H9 (cell line): Measurements from ENCODE around the gene DPP10. TPM values are rescaled to one million over a fixed set of nuclear protein-coding genes. Genes with fewer than 3 reads are reported as not detected.

ENCODE experiments used
- DNase-seq: peaks from one replicate; pipeline ENCODE4 v3.0.0-alpha.2; 2017
- H2AFZ ChIP-seq: one replicate; pipeline ENCODE4 v1.6.1; 2013; ENCODE audit warnings: mild to moderate bottlenecking, low read length, control low read depth, moderate library complexity
- H2AK5ac ChIP-seq: 2 replicates; pipeline ENCODE4 v1.6.1; 2013; ENCODE audit warnings: low read length, control low read depth, mixed read lengths; ENCODE audit not compliant: insufficient read length
- H2BK120ac ChIP-seq: one replicate; pipeline ENCODE4 v1.6.1; 2013; ENCODE audit warnings: low read depth, mild to moderate bottlenecking, low read length, control low read depth, inconsistent platforms; ENCODE audit not compliant: poor library complexity, severe bottlenecking
- H2BK12ac ChIP-seq: 2 replicates; pipeline ENCODE4 v1.6.1; 2013; ENCODE audit warnings: low read length, control low read depth, mixed read lengths, low read depth; ENCODE audit not compliant: insufficient read length
- H2BK15ac ChIP-seq: 2 replicates; pipeline ENCODE4 v1.6.1; 2013; ENCODE audit warnings: low read depth, low read length, control low read depth
- H2BK20ac ChIP-seq: one replicate; pipeline ENCODE4 v1.6.1; 2013; ENCODE audit warnings: low read depth, mild to moderate bottlenecking, low read length, control low read depth, inconsistent platforms; ENCODE audit not compliant: poor library complexity, severe bottlenecking
- H2BK5ac ChIP-seq: 2 replicates; pipeline ENCODE4 v1.6.1; 2013; ENCODE audit warnings: low read length, control low read depth, mixed read lengths; ENCODE audit not compliant: insufficient read length
- H3K14ac ChIP-seq: 2 replicates; pipeline ENCODE4 v1.6.1; 2013; ENCODE audit warnings: low read length, control low read depth; ENCODE audit not compliant: insufficient read depth
- H3K18ac ChIP-seq: 2 replicates; pipeline ENCODE4 v1.6.1; 2013; ENCODE audit warnings: low read depth, mild to moderate bottlenecking, mixed read lengths, low read length, control low read depth; ENCODE audit not compliant: insufficient read length
- H3K23ac ChIP-seq: 2 replicates; pipeline ENCODE4 v1.6.1; 2013; ENCODE audit warnings: low read length, control low read depth, mixed read lengths, low read depth; ENCODE audit not compliant: insufficient read length
- H3K23me2 ChIP-seq: 2 replicates; pipeline ENCODE4 v1.6.1; 2013; ENCODE audit warnings: low read depth, mild to moderate bottlenecking, mixed read lengths, low read length, control low read depth; ENCODE audit not compliant: insufficient read length, poor library complexity, severe bottlenecking
- H3K27ac ChIP-seq: 2 replicates; pipeline ENCODE4 v1.5.1; 2013; ENCODE audit warnings: low read length, control low read depth, mixed read lengths, low read depth; ENCODE audit not compliant: insufficient read length
- H3K27me3 ChIP-seq: 2 replicates; pipeline ENCODE4 v1.6.1; 2013; ENCODE audit warnings: low read length, control low read depth, inconsistent platforms; ENCODE audit not compliant: insufficient read depth
- H3K4ac ChIP-seq: 2 replicates; pipeline ENCODE4 v1.6.1; 2013; ENCODE audit warnings: low read depth, mild to moderate bottlenecking, control low read depth, inconsistent platforms, low read length, moderate library complexity
- H3K4me1 ChIP-seq: 2 replicates; pipeline ENCODE4 v1.6.1; 2013; ENCODE audit warnings: low read length, control low read depth, inconsistent platforms; ENCODE audit not compliant: insufficient read depth
- H3K4me2 ChIP-seq: 2 replicates; pipeline ENCODE4 v1.6.1; 2013; ENCODE audit warnings: low read length, control low read depth, mixed read lengths; ENCODE audit not compliant: insufficient read length, insufficient read depth
- H3K56ac ChIP-seq: 2 replicates; pipeline ENCODE4 v1.6.1; 2013; ENCODE audit warnings: low read depth, mild to moderate bottlenecking, mixed read lengths, low read length, control low read depth; ENCODE audit not compliant: insufficient read length
- H3K79me1 ChIP-seq: 2 replicates; pipeline ENCODE4 v1.6.1; 2013; ENCODE audit warnings: low read depth, mild to moderate bottlenecking, moderate library complexity, low read length, control low read depth, inconsistent platforms; ENCODE audit not compliant: insufficient read depth, poor library complexity, severe bottlenecking
- H3K79me2 ChIP-seq: 2 replicates; pipeline ENCODE4 v1.6.1; 2013; ENCODE audit warnings: low read length, control low read depth, inconsistent platforms; ENCODE audit not compliant: insufficient read depth
- H3K9ac ChIP-seq: 2 replicates; pipeline ENCODE4 v1.6.1; 2013; ENCODE audit warnings: low read length, control low read depth, mixed read lengths; ENCODE audit not compliant: insufficient read length; ENCODE audit errors: extremely low read depth
- H3K9me3 ChIP-seq: one replicate; pipeline ENCODE4 v1.6.1; 2013; ENCODE audit warnings: low read depth, low read length, inconsistent platforms; ENCODE audit not compliant: control insufficient read depth
- H3T11ph ChIP-seq: one replicate; pipeline ENCODE4 v1.6.1; 2013; ENCODE audit warnings: mild to moderate bottlenecking, low read length, control low read depth, inconsistent platforms
- H4K20me1 ChIP-seq: one replicate; pipeline ENCODE4 v1.6.1; 2013; ENCODE audit not compliant: control insufficient read depth, insufficient read length, insufficient read depth
- H4K5ac ChIP-seq: 2 replicates; pipeline ENCODE4 v1.6.1; 2013; ENCODE audit warnings: low read depth, mild to moderate bottlenecking, mixed read lengths, low read length, control low read depth; ENCODE audit not compliant: insufficient read length
- H4K8ac ChIP-seq: replicated peaks from 2 replicates; pipeline ENCODE4 v1.6.1; 2013; ENCODE audit warnings: low read length, control low read depth, mixed read lengths, low read depth; ENCODE audit not compliant: insufficient read length
- H4K91ac ChIP-seq: 2 replicates; pipeline ENCODE4 v1.6.1; 2013; ENCODE audit warnings: low read depth, mild to moderate bottlenecking, moderate library complexity, mixed read lengths, low read length, control low read depth; ENCODE audit not compliant: insufficient read length
- H3K27ac Mint-ChIP-seq, 3 experiments: 2 replicates in 2 of 3; 3 replicates in 1 of 3; pipeline ENCODE4 v1.8.0; 2020 to 2021; ENCODE audit warnings: mixed read lengths in 3 of 3, mild to moderate bottlenecking in 1 of 3, moderate library complexity in 1 of 3
- H3K27me3 Mint-ChIP-seq: 2 replicates; pipeline ENCODE4 v1.8.0; 2021; ENCODE audit warnings: low read depth, mild to moderate bottlenecking, moderate library complexity, mixed read lengths
- H3K36me3 Mint-ChIP-seq, 3 experiments: 2 replicates in 2 of 3; 3 replicates in 1 of 3; pipeline ENCODE4 v1.8.0; 2020 to 2021; ENCODE audit warnings: low read depth in 3 of 3, mixed read lengths in 3 of 3; ENCODE audit not compliant: insufficient read depth in 1 of 3
- H3K4me1 Mint-ChIP-seq, 2 experiments: 2 replicates each; pipeline ENCODE4 v1.8.0; 2020; ENCODE audit warnings: mixed read lengths in 2 of 2
- H3K4me3 Mint-ChIP-seq, 2 experiments: 2 replicates in 1 of 2; 3 replicates in 1 of 2; pipeline ENCODE4 v1.8.0; 2020 to 2021; ENCODE audit warnings: mild to moderate bottlenecking in 2 of 2, mixed read lengths in 2 of 2, moderate library complexity in 1 of 2
- H3K9me3 Mint-ChIP-seq, 2 experiments: 2 replicates in 1 of 2; 3 replicates in 1 of 2; pipeline ENCODE4 v1.8.0; 2020; ENCODE audit warnings: mild to moderate bottlenecking in 2 of 2, mixed read lengths in 2 of 2, moderate library complexity in 1 of 2
- WGBS: extraction: QIAGEN DNeasy Blood & Tissue Kit; methylation state at CpG from one replicate; pipeline ENCODE4 v1.1.7; 2013; ENCODE audit warnings: missing lambda C conversion rate, low lambda C conversion rate, mixed read lengths; ENCODE audit not compliant: insufficient read length; ENCODE audit errors: extremely low coverage; 5-methylcytosine and 5-hydroxymethylcytosine counted together
- total RNA-seq: library from RNA; stranded (reverse); gene quantifications from 2 replicates; pipeline ENCODE4 v1.2.1, GENCODE V29; 2021
- TF ChIP-seq, protein P1 (sequence below): fragments of 200-600 bp; sonication (generic); conservative IDR thresholded peaks from 3 replicates; pipeline ENCODE4 v1.8.0; 2021; ENCODE audit warnings: antibody characterized with exemption, mild to moderate bottlenecking

DPP10 gene
- total RNA-seq, 1 experiment from 2014 or later: 11.3 TPM

DNA sequence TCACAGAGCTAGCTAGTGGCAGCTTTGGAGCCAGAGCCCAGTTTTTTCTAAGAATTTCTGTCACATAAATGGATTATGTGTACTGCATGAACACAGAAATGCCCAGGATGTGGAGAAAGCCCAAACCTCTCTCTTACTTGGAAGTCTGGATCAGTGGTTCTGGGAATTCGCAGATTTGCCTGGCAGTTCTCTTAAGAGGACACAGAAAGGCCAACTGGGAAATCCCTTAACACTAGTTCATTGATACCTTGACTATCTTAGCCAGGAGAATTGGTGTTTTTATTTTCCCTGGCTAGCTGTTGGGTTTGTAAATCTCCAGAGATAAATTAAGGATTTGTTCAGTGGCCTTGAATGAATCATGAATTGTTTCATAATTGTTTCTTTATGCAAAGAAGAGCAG is 95.3 kb downstream of the DPP10 start:
- Mint-ChIP-seq H3K27ac (no peak overlapping the region), H3K4me3 (no peak overlapping the region), H3K27me3 (no peaks in the 10 kb centered on the region), H3K9me3 (no peaks in the 10 kb centered on the region), H3K4me1 (peaks cover 10% of the 10 kb centered on the region in 2 experiments; a peak in 3 of 4 replicates), H3K36me3 (no peaks in the 10 kb centered on the region)
- no peak overlapping the region for H3T11ph ChIP-seq
- H2AK5ac ChIP-seq: no peak overlapping the region
- no peak overlapping the region for H2BK5ac ChIP-seq
- no CpG with 5 or more reads among the region's 1 CpG for WGBS
- H2AFZ ChIP-seq: no peak overlapping the region
- no peak overlapping the region for H3K23ac ChIP-seq
- no peak overlapping the region for H3K56ac ChIP-seq
- H4K8ac ChIP-seq: no peak overlapping the region
- no peak overlapping the region for H4K91ac ChIP-seq
- H3K4ac ChIP-seq: no peak overlapping the region
- H3K79me2 ChIP-seq: no peaks in the 10 kb centered on the region
- H3K4me1 ChIP-seq: no peaks in the 10 kb centered on the region
- H2BK15ac ChIP-seq: no peak overlapping the region
- no peak overlapping the region for H3K18ac ChIP-seq
- no peak overlapping the region for H3K14ac ChIP-seq
- no peaks in the 10 kb centered on the region for H3K79me1 ChIP-seq
- H3K27me3 ChIP-seq: no peaks in the 10 kb centered on the region
- no peak overlapping the region for H3K9ac ChIP-seq
- no peak overlapping the region for H2BK12ac ChIP-seq
- H2BK20ac ChIP-seq: no peak overlapping the region
- DNase-seq: no peak
- no peak overlapping the region for H2BK120ac ChIP-seq
- H3K23me2 ChIP-seq: no peaks in the 10 kb centered on the region
- H3K27ac ChIP-seq: no peak overlapping the region
- no peak overlapping the region for H3K4me2 ChIP-seq
- H3K9me3 ChIP-seq: no peaks in the 10 kb centered on the region
- H4K20me1 ChIP-seq: no peaks in the 10 kb centered on the region
- no peak overlapping the region for H4K5ac ChIP-seq
- TF ChIP-seq, protein P1, sequence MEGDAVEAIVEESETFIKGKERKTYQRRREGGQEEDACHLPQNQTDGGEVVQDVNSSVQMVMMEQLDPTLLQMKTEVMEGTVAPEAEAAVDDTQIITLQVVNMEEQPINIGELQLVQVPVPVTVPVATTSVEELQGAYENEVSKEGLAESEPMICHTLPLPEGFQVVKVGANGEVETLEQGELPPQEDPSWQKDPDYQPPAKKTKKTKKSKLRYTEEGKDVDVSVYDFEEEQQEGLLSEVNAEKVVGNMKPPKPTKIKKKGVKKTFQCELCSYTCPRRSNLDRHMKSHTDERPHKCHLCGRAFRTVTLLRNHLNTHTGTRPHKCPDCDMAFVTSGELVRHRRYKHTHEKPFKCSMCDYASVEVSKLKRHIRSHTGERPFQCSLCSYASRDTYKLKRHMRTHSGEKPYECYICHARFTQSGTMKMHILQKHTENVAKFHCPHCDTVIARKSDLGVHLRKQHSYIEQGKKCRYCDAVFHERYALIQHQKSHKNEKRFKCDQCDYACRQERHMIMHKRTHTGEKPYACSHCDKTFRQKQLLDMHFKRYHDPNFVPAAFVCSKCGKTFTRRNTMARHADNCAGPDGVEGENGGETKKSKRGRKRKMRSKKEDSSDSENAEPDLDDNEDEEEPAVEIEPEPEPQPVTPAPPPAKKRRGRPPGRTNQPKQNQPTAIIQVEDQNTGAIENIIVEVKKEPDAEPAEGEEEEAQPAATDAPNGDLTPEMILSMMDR: no peak
